HG03457 (cell line): ENCODE measurements around the gene ABHD1.
A peak's percentile ranks its signal among the peaks of the same experiment; 100 is the strongest.
"Not testable (repeated sequence)": the region's sequence is repeated elsewhere in the genome, so short reads cannot be mapped to it uniquely, and the experiment has no call there.

Experiments used
- ATAC-seq: cut with Tn5 transposase; IDR thresholded peaks from one replicate; pipeline ENCODE4 v1.9.1; 2021; ENCODE audit warnings: moderate number of reproducible peaks; ENCODE audit not compliant: unreplicated experiment

The ABHD1 gene

GRCh38 chr2:27109083-27109482, 14.5 kb upstream of the ABHD1 start:
- no peak for ATAC-seq

DNA sequence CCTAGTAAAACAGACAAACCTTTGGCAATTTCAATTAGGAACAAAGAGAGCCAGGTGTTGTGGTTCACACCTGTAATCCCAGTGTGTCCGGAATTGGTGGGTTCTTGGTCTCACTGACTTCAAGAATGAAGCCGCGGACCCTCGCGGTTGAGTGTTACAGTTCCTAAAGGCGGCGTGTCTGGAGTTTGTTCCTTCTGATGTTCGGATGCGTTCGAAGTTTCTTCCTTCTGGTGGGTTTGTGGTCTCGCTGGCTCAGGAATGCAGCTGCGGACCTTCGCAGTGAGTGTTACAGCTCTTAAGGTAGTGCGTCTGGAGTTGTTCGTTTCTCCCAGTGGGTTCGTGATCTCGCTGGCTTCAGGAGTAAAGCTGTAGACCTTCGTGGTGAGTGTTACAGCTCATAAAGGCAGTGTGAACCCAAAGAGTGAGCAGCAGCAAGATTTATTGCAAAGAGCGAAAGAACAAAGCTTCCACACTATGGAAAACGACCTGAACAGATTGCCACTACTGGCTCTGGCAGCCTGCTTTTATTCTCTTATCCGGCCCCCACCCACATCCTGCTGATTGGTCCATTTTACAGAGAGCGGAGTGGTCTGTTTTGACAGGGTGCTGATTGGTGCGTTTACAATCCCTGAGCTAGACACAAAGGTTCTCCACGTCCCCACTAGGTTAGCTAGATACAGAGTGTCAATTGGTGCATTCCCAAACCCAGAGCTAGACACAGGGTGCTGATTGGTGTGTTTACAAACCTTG, 12.8 kb upstream of the ABHD1 start:
- ATAC-seq: not testable (repeated sequence)

- not testable (repeated sequence) for ATAC-seq
Measured at GRCh38 chr2:27111392-27112078, 12.1 kb upstream of the ABHD1 start.

DNA sequence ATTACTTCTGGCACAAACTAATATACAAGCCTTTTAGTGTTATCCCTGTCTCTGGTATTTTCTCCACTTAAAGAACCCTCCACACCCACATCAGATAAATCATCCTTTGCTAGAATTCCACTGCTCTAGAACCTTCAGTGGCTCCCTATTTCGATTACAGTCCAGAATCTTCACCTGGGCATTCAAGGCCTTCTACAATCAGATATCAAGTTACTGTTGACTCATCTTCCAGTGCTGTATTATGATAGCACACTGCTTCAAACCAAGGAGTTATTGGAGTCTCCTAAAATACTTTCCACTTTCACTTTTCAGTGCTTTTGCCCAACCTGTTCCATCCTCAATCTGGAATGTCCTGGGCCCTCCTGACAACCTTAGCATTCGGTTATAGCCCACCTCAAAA, 8.1 kb upstream of the ABHD1 start:
- ATAC-seq: no peak

GRCh38 chr2:27117995-27118524, 5.6 kb upstream of the ABHD1 start:
- no peak for ATAC-seq

- ATAC-seq: no peak
Measured at GRCh38 chr2:27118525-27119329, 4.9 kb upstream of the ABHD1 start, which contains the start of gene CGREF1. Gene CGREF1, minus strand, starts transcription at chr2:27119128. Its CDS starts 14,762 bp downstream, at chr2:27104366.

GRCh38 chr2:27119330-27119670, 4.3 kb upstream of the ABHD1 start:
- ATAC-seq: not testable (repeated sequence)

- no peak for ATAC-seq
Measured at GRCh38 chr2:27121906-27122305, 1.7 kb upstream of the ABHD1 start.

DNA sequence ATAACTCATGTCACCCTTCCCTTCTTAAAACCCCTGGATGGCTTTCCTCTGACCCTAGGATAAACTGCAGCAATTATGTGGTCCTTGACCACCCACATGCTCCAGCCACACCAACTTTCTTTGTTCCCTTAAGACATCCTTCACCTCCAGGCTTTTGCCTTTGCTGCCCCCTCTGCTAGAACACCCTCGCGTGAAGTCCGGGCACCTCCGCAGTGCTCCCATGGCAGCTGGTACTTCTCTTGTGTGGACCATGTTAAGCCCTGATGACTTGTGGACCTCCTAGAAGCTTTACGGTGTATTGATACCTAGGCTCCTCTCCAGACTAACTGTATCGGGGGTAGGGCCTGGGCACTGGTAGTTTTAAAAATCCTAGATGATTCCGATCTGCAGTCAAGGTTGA, 824 bp upstream of the ABHD1 start:
- ATAC-seq: no peak

- no peak for ATAC-seq
Measured at GRCh38 chr2:27125104-27125503, 1.5 kb downstream of the ABHD1 start.

GRCh38 chr2:27126252-27126710, 2.7 kb downstream of the ABHD1 start:
- ATAC-seq: no peak

DNA sequence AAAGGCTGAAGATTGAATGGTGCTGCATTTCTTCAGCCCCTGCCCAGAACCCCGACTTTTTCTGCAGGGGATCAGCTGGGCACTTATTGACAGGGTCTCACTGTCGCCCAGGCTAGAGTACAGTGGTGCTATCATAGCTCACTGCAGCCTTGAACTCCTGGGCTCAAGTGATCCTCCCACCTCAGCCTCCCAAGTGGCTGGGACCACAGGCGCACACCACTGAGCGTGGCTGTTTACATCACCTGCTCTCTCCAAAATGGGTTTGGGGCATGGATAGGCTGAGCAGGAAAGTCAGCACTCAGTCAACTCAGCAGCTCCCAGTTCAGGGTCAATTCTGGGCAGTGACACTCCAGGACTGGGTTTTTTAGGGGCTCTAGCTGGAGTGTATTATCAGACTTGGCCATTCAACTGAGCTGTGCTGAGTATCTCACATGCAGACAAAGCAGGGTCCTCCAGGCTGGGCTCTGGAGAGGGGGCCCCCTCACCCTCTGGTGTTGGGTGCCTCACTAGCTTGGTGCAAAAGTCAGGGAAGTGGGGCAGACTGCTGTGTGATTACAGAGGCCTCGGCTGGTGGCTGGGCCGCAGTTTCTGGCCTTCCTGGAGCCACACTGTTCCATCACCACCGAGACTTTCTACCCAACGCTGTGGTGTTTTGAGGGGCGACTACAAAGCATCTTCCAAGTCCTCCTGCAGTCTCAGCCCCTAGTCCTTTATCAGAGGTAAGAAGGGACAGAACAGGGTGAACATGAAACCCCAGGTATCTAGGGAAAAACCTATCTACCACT, 4.5 kb downstream of the ABHD1 start:
- ATAC-seq: no peak

DNA sequence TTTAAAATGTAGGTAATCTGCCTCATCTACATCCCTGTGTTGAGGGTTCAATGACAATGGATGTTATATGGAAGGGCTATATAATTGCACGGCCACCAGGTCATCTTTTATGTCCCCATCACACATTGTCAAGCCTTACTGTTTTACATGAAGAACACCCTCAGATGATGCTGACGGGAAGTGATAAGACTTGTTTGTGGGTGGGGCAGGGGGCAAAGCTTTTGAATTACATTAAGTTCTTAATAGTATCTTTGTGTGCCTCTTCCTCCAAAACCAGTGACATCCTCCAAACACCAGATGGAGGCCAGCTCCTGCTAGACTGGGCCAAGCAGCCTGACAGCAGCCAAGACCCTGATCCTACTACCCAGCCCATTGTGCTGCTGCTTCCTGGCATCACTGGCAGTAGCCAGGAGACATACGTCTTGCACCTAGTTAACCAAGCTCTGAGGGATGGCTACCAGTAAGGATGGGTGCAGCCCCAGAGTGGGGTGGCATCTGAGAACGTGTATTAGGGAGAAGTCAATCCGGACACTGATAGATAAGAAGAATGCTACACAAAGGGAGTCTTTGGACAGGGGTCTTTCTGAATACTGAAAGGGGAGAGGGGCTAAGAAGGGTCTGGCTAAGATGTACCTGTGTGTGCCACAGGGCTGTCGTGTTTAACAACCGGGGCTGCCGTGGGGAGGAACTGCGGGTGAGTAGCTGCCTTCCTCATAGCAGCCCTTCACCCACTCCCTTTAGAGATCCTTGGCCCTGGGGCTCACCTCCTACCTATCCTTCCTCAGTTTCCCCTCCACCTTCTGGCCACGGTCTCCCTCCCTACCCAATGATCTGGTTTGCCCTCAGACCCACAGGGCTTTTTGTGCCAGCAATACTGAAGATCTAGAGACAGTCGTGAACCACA, 5.3 kb downstream of the ABHD1 start:
- ATAC-seq: no peak

GRCh38 chr2:27130396-27130795, 6.8 kb downstream of the ABHD1 start:
- ATAC-seq: no peak

DNA sequence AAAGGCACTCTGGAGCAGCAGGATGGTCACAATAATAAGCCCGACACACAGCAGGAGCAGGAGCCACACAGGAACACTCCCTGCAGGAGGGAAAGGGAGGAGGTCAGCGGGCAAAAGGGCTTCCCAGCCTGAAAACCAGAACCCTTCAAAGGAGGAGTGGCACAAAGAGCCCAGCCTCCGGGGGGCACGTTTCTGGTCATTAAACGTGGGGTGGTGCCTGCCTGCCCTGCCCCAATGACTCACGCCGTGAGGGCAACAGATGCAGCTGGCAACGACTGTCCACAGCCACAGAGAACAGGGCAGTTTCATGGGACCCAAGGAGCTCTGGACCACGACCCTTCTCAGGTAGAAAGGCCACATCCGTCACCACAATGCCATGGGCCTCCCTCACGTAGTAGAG, 7.8 kb downstream of the ABHD1 start:
- ATAC-seq: no peak

DNA sequence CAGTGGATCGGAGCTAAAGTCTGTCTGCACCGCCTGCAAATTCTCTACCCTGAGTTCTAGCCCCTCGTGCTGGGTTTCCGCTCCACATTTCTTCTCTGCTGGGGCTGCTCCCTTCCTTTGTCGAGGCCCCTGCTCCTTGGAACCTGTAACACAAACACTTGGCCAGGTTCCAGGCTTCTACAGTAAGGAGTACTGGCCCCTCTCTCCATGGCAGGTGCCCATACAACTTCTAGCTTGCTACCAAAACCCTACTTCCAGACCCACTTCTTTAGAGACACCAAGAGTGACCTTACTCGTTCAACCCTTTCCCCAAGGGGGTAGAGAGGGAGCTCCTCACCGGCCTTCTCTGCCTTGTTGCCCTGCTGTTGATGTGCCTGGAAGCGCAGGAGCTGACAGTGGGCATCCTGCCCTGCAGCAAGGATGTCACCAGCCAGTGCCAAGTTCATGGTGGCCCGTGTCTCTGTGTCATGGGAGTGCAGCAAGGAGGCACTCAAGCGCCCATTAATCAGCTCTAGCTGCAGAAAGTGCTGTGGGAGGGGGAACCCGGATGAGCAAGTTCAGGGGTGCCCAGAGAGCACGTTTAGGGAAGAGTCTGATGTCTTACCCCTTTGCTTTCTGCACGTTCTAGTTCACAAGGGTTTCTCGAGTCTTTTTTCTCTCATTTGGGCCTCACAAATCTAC, 9.7 kb downstream of the ABHD1 start:
- no peak for ATAC-seq

DNA sequence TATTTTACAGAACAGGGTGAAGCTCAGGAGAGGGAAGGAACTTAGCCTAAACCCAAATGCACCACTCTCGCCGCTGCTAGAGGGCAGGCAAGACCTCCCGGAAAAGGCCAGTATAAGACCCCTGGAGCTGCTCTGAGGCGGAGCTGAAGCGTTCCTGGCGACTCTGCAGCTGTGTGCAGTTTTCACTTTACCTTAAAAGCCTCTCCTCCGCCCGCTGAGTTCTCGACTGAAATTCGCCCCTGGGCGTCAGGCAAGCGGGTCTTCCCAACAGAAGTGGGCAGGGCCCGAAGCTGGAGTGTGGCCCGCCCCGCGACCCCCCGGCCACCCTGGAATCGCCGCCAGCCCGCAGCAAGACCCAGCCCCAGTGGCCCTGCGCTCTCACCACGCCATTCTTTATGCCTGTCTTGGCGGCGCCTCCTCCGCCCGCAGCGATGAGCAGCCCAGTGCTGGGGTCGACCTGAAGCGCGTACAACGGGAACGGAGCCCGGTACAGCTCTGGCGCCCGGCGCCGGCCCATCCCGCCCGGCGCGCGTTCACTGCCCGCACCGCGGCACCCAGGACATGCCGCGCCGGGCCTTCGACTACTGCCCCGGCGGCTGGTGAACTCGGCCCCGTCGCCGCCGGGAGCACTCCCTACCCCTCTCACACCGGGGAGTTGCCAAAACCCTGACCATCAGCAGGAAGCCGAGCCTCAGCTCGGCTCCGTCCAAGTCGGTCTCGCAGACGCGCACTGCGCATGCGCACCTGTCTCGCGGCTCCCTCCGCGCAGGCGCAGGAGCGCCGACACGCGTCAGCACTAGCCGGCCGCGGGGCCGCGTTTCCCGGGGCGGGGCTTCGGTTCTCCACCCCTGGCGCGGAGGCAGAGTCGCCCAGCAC, 10.5 kb downstream of the ABHD1 start, which contains the start of gene PREB:
Gene PREB (minus strand): TSS at position 732 of the 876 bp plus-strand sequence. CDS start 215 bp downstream, at position 517.
- ATAC-seq: peak; percentile 59
